Neural progenitor cell (in vitro differentiated cells): ENCODE results near the gene PRKCB. TPM values are rescaled to one million over a fixed set of nuclear protein-coding genes. Genes with fewer than 3 reads are reported as not detected.

Experiments
- DNase-seq: peaks from one replicate; pipeline ENCODE4 v3.0.0-alpha.2; 2016; ENCODE audit warnings: low spot score
- H2AFZ ChIP-seq: fragments of 200-600 bp; sonication (generic); replicated peaks from 2 replicates; pipeline ENCODE4 v1.6.1; 2016; ENCODE audit warnings: antibody characterized with exemption
- H3F3A ChIP-seq: fragments of 200-600 bp; sonication (generic); 2 replicates; pipeline ENCODE4 v1.6.1; 2016; ENCODE audit warnings: antibody characterized with exemption, low read depth
- H3K27ac ChIP-seq: fragments of 200-600 bp; sonication (generic); 2 replicates; pipeline ENCODE4 v1.5.1; 2016; ENCODE audit warnings: mild to moderate bottlenecking
- H3K27me3 ChIP-seq: fragments of 200-600 bp; sonication (generic); 2 replicates; pipeline ENCODE4 v1.6.1; 2016; ENCODE audit warnings: mild to moderate bottlenecking, moderate library complexity
- H3K36me3 ChIP-seq: fragments of 200-600 bp; sonication (generic); 2 replicates; pipeline ENCODE4 v1.5.1; 2016
- H3K4me1 ChIP-seq: fragments of 200-600 bp; sonication (generic); 2 replicates; pipeline ENCODE4 v1.6.1; 2016; ENCODE audit warnings: mixed run types
- H3K4me2 ChIP-seq: fragments of 200-600 bp; sonication (generic); 2 replicates; pipeline ENCODE4 v1.6.1; 2016
- H3K4me3 ChIP-seq: fragments of 200-600 bp; sonication (generic); 2 replicates; pipeline ENCODE4 v1.5.1; 2016
- H3K79me2 ChIP-seq: fragments of 200-600 bp; sonication (generic); 2 replicates; pipeline ENCODE4 v1.6.1; 2016; ENCODE audit warnings: low read depth
- H3K9ac ChIP-seq: fragments of 200-600 bp; sonication (generic); 2 replicates; pipeline ENCODE4 v1.6.1; 2016
- H3K9me3 ChIP-seq: fragments of 200-600 bp; sonication (generic); 2 replicates; pipeline ENCODE4 v1.5.1; 2016; ENCODE audit warnings: low read depth
- H4K20me1 ChIP-seq: fragments of 200-600 bp; sonication (generic); 2 replicates; pipeline ENCODE4 v1.6.1; 2016; ENCODE audit warnings: low read depth
- H3K27ac Mint-ChIP-seq: 3 replicates; pipeline ENCODE4 v1.8.0; 2021; ENCODE audit warnings: mixed read lengths
- H3K27me3 Mint-ChIP-seq: 2 replicates; pipeline ENCODE4 v1.8.0; 2022; ENCODE audit warnings: low read depth, mild to moderate bottlenecking, inconsistent platforms, moderate library complexity, mixed read lengths; ENCODE audit not compliant: insufficient read depth
- H3K36me3 Mint-ChIP-seq: 3 replicates; pipeline ENCODE4 v1.8.0; 2021; ENCODE audit warnings: mixed read lengths
- H3K4me1 Mint-ChIP-seq: 3 replicates; pipeline ENCODE4 v1.8.0; 2021; ENCODE audit warnings: mixed read lengths
- H3K4me3 Mint-ChIP-seq: 3 replicates; pipeline ENCODE4 v1.8.0; 2021; ENCODE audit warnings: mild to moderate bottlenecking, moderate library complexity, mixed read lengths
- H3K9me3 Mint-ChIP-seq: 3 replicates; pipeline ENCODE4 v1.8.0; 2020; ENCODE audit warnings: mixed read lengths
- EZH2 ChIP-seq: fragments of 200-600 bp; sonication (generic); IDR thresholded peaks from 2 replicates; pipeline ENCODE4 v1.6.1; 2017; ENCODE audit warnings: antibody characterized with exemption, mild to moderate bottlenecking, moderate library complexity
- EZH2phosphoT487 ChIP-seq: fragments of 200-600 bp; sonication (generic); IDR thresholded peaks from 2 replicates; pipeline ENCODE4 v1.6.1; 2017; ENCODE audit warnings: antibody characterized with exemption
- total RNA-seq: library from RNA; depleted of rRNA; stranded (reverse); fragments of >200 nt; gene quantifications from 2 replicates; pipeline ENCODE4 v1.2.3, GENCODE V29; 2015; ENCODE audit warnings: low replicate concordance
- TF ChIP-seq, protein P1 (sequence below): fragments of 200-600 bp; sonication (generic); IDR thresholded peaks from 2 replicates; pipeline ENCODE4 v1.5.1; 2017; ENCODE audit warnings: antibody characterized with exemption, mild to moderate bottlenecking

PRKCB gene
- total RNA-seq, 1 donor from 2014 or later: 9.5 TPM

DNA sequence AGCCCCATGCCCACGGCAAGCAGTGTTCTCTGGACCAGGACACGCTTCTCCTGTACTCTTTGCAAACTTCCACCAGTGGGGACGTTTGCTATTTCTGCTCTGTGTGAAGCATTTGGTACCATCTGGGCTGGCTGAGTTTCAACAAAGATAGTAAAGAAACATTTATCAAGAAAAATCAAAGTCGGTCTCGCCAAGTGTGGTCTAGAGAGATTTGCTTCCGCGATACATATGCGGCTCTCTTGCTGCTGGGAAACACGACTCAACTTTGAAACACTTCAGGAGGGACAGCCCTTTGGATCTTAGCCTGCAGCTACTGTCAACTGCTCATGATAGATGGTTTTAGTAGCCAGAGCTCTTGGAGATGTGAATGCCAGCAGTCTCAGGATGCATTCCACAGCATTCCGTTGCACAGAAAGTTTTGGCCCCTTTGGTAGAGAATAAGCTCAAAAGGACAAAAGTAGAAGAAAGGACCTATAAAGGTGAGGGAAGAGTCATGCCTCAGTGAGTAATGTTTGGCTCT lies 252.2 kb downstream of the PRKCB start:
- Histone ChIP-seq H3K4me3 (no peak overlapping the region), H2AFZ (no peak overlapping the region), H3K27ac (no peak overlapping the region), H3F3A (no peaks in the 10 kb centered on the region), H3K9ac (no peak overlapping the region), H4K20me1 (no peaks in the 10 kb centered on the region), H3K4me1 (no peaks in the 10 kb centered on the region), H3K27me3 (no peaks in the 10 kb centered on the region), H3K36me3 (no peaks in the 10 kb centered on the region), H3K4me2 (no peak overlapping the region), H3K9me3 (no peaks in the 10 kb centered on the region), H3K79me2 (no peaks in the 10 kb centered on the region)
- H3K27ac Mint-ChIP-seq: no peak overlapping the region
- no peak for DNase-seq
- H3K9me3 Mint-ChIP-seq: peaks cover 16% of the 10 kb centered on the region
- no peaks in the 10 kb centered on the region for H3K36me3 Mint-ChIP-seq
- H3K4me1 Mint-ChIP-seq: peaks cover 7% of the 10 kb centered on the region
- H3K27me3 Mint-ChIP-seq: peaks cover 5% of the 10 kb centered on the region
- TF ChIP-seq, protein P1, sequence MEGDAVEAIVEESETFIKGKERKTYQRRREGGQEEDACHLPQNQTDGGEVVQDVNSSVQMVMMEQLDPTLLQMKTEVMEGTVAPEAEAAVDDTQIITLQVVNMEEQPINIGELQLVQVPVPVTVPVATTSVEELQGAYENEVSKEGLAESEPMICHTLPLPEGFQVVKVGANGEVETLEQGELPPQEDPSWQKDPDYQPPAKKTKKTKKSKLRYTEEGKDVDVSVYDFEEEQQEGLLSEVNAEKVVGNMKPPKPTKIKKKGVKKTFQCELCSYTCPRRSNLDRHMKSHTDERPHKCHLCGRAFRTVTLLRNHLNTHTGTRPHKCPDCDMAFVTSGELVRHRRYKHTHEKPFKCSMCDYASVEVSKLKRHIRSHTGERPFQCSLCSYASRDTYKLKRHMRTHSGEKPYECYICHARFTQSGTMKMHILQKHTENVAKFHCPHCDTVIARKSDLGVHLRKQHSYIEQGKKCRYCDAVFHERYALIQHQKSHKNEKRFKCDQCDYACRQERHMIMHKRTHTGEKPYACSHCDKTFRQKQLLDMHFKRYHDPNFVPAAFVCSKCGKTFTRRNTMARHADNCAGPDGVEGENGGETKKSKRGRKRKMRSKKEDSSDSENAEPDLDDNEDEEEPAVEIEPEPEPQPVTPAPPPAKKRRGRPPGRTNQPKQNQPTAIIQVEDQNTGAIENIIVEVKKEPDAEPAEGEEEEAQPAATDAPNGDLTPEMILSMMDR: no peak
- TF ChIP-seq EZH2phosphoT487: no peak
- no peak for TF ChIP-seq EZH2
- no peak overlapping the region for H3K4me3 Mint-ChIP-seq

DNA sequence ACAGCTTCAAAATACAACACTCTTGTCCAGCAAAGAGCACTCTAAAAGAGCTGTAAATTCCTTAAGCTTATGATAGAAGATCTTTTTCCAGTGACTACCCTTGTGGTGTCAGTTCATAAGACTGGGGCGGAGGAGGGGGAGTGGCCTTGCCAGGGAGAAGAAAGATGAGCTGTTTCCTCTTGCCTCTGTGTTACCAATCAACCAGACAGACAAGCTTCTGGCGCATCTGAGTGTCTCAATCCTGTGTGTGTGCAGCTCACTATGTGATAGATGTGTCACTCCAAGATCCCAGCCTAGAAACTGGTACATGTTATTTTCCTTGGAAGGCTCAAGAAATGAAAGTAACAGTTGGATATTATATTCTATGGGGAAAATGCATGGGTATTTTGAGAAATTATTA lies 253.0 kb downstream of the PRKCB start:
- no peak overlapping the region for H3K4me3 ChIP-seq
- TF ChIP-seq EZH2phosphoT487 (no peak), EZH2 (no peak)
- TF ChIP-seq, protein P1: no peak
- Mint-ChIP-seq H3K9me3 (peaks cover 16% of the 10 kb centered on the region), H3K27ac (no peak overlapping the region), H3K4me1 (peaks cover 10% of the 10 kb centered on the region), H3K4me3 (no peak overlapping the region), H3K27me3 (peaks cover 5% of the 10 kb centered on the region), H3K36me3 (no peaks in the 10 kb centered on the region)
- no peaks in the 10 kb centered on the region for H3K27me3 ChIP-seq
- no peaks in the 10 kb centered on the region for H3K9me3 ChIP-seq
- H4K20me1 ChIP-seq: no peaks in the 10 kb centered on the region
- H3K27ac ChIP-seq: no peak overlapping the region
- no peaks in the 10 kb centered on the region for H3F3A ChIP-seq
- H3K79me2 ChIP-seq: no peaks in the 10 kb centered on the region
- no peak overlapping the region for H3K4me2 ChIP-seq
- H2AFZ ChIP-seq: no peak overlapping the region
- H3K36me3 ChIP-seq: no peaks in the 10 kb centered on the region
- H3K4me1 ChIP-seq: no peaks in the 10 kb centered on the region
- no peak overlapping the region for H3K9ac ChIP-seq
- DNase-seq: no peak

DNA sequence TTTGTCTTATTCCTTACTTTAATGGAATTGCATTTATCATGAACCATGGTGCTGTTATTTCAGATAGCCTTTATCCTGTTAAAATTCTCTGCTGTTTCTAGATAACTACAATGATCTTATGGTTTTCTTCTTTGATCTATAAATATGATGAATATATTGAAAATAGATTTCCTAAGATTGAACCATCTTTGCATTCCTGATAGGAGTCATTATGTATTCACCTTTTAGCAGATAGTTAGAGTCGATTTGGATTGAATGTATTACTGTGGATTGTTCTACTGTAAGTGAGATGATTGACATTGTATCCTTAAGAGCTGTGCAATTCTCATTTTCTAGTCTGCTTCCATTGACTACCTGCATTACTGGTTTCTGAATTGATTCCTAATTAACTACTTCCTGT lies 255.3 kb downstream of the PRKCB start:
- no peak overlapping the region for H3K4me2 ChIP-seq
- H3K36me3 ChIP-seq: no peaks in the 10 kb centered on the region
- H3K27ac ChIP-seq: no peak overlapping the region
- DNase-seq: no peak
- peaks cover 5% of the 10 kb centered on the region for H3K4me1 Mint-ChIP-seq
- H3K4me3 ChIP-seq: no peak overlapping the region
- no peaks in the 10 kb centered on the region for H3K27me3 ChIP-seq
- peaks cover 16% of the 10 kb centered on the region for H3K9me3 Mint-ChIP-seq
- H3K27me3 Mint-ChIP-seq: peaks cover 8% of the 10 kb centered on the region
- H3K9me3 ChIP-seq: no peaks in the 10 kb centered on the region
- H4K20me1 ChIP-seq: no peaks in the 10 kb centered on the region
- H3K79me2 ChIP-seq: no peaks in the 10 kb centered on the region
- H3K9ac ChIP-seq: no peak overlapping the region
- no peaks in the 10 kb centered on the region for H3K36me3 Mint-ChIP-seq
- TF ChIP-seq EZH2phosphoT487 (no peak), EZH2 (no peak)
- TF ChIP-seq, protein P1: no peak
- no peak overlapping the region for H3K27ac Mint-ChIP-seq
- no peak overlapping the region for H3K4me3 Mint-ChIP-seq
- no peaks in the 10 kb centered on the region for H3K4me1 ChIP-seq
- no peak overlapping the region for H2AFZ ChIP-seq
- H3F3A ChIP-seq: no peaks in the 10 kb centered on the region
